A549 (cell line): ENCODE data around the gene IVD.

Source experiments
- KDM1A ChIP-seq: fragments of 200-600 bp; sonication (generic); IDR thresholded peaks from 2 replicates; pipeline ENCODE4 v1.6.1; 2016; ENCODE audit warnings: low read depth, mild to moderate bottlenecking
- ZC3H11A ChIP-seq: fragments of 450-650 bp; IDR thresholded peaks from 2 replicates; pipeline ENCODE4 v1.6.1; 2014; ENCODE audit warnings: antibody characterized with exemption, mild to moderate bottlenecking

DNA sequence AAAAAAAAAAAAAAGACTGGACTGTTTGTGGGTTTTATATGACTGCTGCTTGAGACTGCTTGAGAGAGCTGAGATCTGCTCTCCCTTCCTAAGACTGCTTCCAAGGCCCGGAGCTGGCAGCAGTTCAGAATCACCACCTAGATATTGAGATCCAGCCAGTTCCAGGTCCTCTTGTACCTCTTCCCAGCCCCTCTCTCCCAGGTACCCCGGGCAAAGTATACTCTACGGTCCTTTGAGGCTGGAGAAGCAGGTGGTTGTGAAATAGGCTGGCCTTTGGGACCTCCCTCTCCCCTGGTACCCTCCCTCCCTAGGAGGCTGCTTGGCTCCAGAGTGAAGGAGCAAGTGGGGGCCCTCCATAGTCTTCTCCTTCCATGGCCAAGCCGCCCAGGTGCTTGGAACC lies 22.6 kb downstream of the IVD start:
- TF ChIP-seq KDM1A (no peak), ZC3H11A (no peak)
